ENCODE results near the gene ZNF771. TPM values are rescaled to one million over a fixed set of nuclear protein-coding genes. Genes with fewer than 3 reads are reported as not detected.

Gene ZNF771
- total RNA-seq, 3 donors from 2014 or later = 21.1 to 29.2 (median 22.2) TPM

Other genes starting within 250 kb of the ZNF771 start
- gene CORO1A, start 224.0 kb upstream of the ZNF771 start, total RNA-seq = 10 to 100 TPM; 24.4 to 30.9 (median 24.9) TPM
- gene BOLA2B, start 213.9 kb upstream of the ZNF771 start, total RNA-seq = 100 to 1,000 TPM; 125 to 267 (median 258) TPM
- gene SLX1A, start 213.7 kb upstream of the ZNF771 start, total RNA-seq = 10 to 100 TPM; 27.4 to 59.0 (median 34.7) TPM
- gene SULT1A3, start 208.4 kb upstream of the ZNF771 start, total RNA-seq = 10 to 100 TPM; 12.3 to 27.0 (median 15.7) TPM
- gene NPIPB13, start 159.1 kb upstream of the ZNF771 start, total RNA-seq = 10 to 100 TPM in 2 of 3 donors, 1 to 10 TPM in 1; 5.9 to 14.0 (median 10.2) TPM
- gene CD2BP2, start 52.3 kb upstream of the ZNF771 start, total RNA-seq = 10 to 100 TPM; 26.2 to 47.2 (median 38.3) TPM
- gene TBC1D10B, start 37.1 kb upstream of the ZNF771 start, total RNA-seq = 10 to 100 TPM; 19.0 to 22.2 (median 21.0) TPM
- not detected for gene MYL11, start 32.8 kb upstream of the ZNF771 start, total RNA-seq
- gene SEPTIN1, start 25.0 kb upstream of the ZNF771 start, total RNA-seq = 1 to 10 TPM; 1.3 to 4.6 (median 2.7) TPM
- gene ZNF48, start 12.2 kb upstream of the ZNF771 start, total RNA-seq = 1 to 10 TPM; 4.8 to 9.5 (median 6.2) TPM
- 10 to 100 TPM; 11.2 to 25.6 (median 20.1) TPM for gene DCTPP1, start 22.4 kb downstream of the ZNF771 start, total RNA-seq
- 10 to 100 TPM; 28.8 to 44.5 (median 40.6) TPM for gene SEPHS2, start 38.3 kb downstream of the ZNF771 start, total RNA-seq
- 1 to 10 TPM; 2.3 to 5.7 (median 2.4) TPM for gene ITGAL, start 65.1 kb downstream of the ZNF771 start, total RNA-seq
- gene ZNF768, start 119.0 kb downstream of the ZNF771 start, total RNA-seq = 10 to 100 TPM; 23.3 to 33.2 (median 29.8) TPM
- gene ZNF747, start 127.3 kb downstream of the ZNF771 start, total RNA-seq = 10 to 100 TPM; 10.7 to 14.7 (median 13.2) TPM
- gene ZNF764, start 150.8 kb downstream of the ZNF771 start, total RNA-seq = 1 to 10 TPM; 4.0 to 8.2 (median 7.5) TPM
- gene ZNF688, start 164.1 kb downstream of the ZNF771 start, total RNA-seq = 10 to 100 TPM; 17.4 to 18.4 (median 18.4) TPM
- gene ZNF785, start 178.1 kb downstream of the ZNF771 start, total RNA-seq = 10 to 100 TPM in 2 of 3 donors, 1 to 10 TPM in 1; 6.7 to 14.4 (median 12.0) TPM
- gene ZNF689, start 202.8 kb downstream of the ZNF771 start, total RNA-seq = 10 to 100 TPM in 2 of 3 donors, 1 to 10 TPM in 1; 7.0 to 15.4 (median 12.8) TPM
- 10 to 100 TPM; 21.3 to 30.2 (median 26.9) TPM for gene PRR14, start 243.4 kb downstream of the ZNF771 start, total RNA-seq